ENCODE data around the gene UBD. TPM values are rescaled to one million over a fixed set of nuclear protein-coding genes. Genes with fewer than 3 reads are reported as not detected.

The UBD gene
- total RNA-seq, 2 donors from 2014 or later: not detected

GRCh38 chr6:29527564-29527963, 32.0 kb downstream of the UBD start:
- no peak overlapping the region for H3K4me3 ChIP-seq
- H3K9me3 ChIP-seq: no peaks in the 10 kb centered on the region
- no peaks in the 10 kb centered on the region for H3K27me3 ChIP-seq (replicated peaks; ENCODE audit: insufficient read depth)
- no peaks in the 10 kb centered on the region for H3K4me1 ChIP-seq (ENCODE audit: control insufficient read depth in 1 of 2, low read depth in 2 of 2)
- ATAC-seq (ENCODE audit: insufficient number of reproducible peaks, low FRiP score, low read depth): no peak
- no peak for TF ChIP-seq CTCF (IDR thresholded peaks at IDR 0.05)
- DNase-seq (ENCODE audit: low spot score): no peak
- H3K27ac ChIP-seq: no peak overlapping the region
- no peaks in the 10 kb centered on the region for H3K36me3 ChIP-seq

- no peak for DNase-seq (ENCODE audit: low spot score)
- Histone ChIP-seq H3K36me3 (no peaks in the 10 kb centered on the region), H3K4me1 (ENCODE audit: control insufficient read depth in 1 of 2, low read depth in 2 of 2) (no peaks in the 10 kb centered on the region), H3K9me3 (no peaks in the 10 kb centered on the region), H3K27ac (no peak overlapping the region), H3K27me3 (replicated peaks; ENCODE audit: insufficient read depth) (no peaks in the 10 kb centered on the region), H3K4me3 (no peak overlapping the region)
- no peak for ATAC-seq (ENCODE audit: insufficient number of reproducible peaks, low FRiP score, low read depth)
- no peak for TF ChIP-seq CTCF (IDR thresholded peaks at IDR 0.05)
Observed at GRCh38 chr6:29527126-29527525, 32.4 kb downstream of the UBD start.

GRCh38 chr6:29525311-29525639, 34.3 kb downstream of the UBD start:
- no peaks in the 10 kb centered on the region for H3K4me1 ChIP-seq (ENCODE audit: control insufficient read depth in 1 of 2, low read depth in 2 of 2)
- no peak overlapping the region for H3K27ac ChIP-seq
- DNase-seq (ENCODE audit: low spot score): no peak
- H3K4me3 ChIP-seq: no peak overlapping the region
- H3K9me3 ChIP-seq: no peaks in the 10 kb centered on the region
- no peaks in the 10 kb centered on the region for H3K27me3 ChIP-seq (replicated peaks; ENCODE audit: insufficient read depth)
- no peak for TF ChIP-seq CTCF (IDR thresholded peaks at IDR 0.05)
- ATAC-seq (ENCODE audit: insufficient number of reproducible peaks, low FRiP score, low read depth): no peak
- H3K36me3 ChIP-seq: no peaks in the 10 kb centered on the region

- no peaks in the 10 kb centered on the region for H3K27me3 ChIP-seq (replicated peaks; ENCODE audit: insufficient read depth)
- no peaks in the 10 kb centered on the region for H3K9me3 ChIP-seq
- no peak overlapping the region for H3K4me3 ChIP-seq
- H3K36me3 ChIP-seq: no peaks in the 10 kb centered on the region
- DNase-seq (ENCODE audit: low spot score): no peak
- ATAC-seq (ENCODE audit: insufficient number of reproducible peaks, low FRiP score, low read depth): no peak
- H3K27ac ChIP-seq: no peak overlapping the region
- TF ChIP-seq CTCF (IDR thresholded peaks at IDR 0.05): no peak
- no peaks in the 10 kb centered on the region for H3K4me1 ChIP-seq (ENCODE audit: control insufficient read depth in 1 of 2, low read depth in 2 of 2)
Observed at GRCh38 chr6:29524444-29525310, 34.9 kb downstream of the UBD start.

- Histone ChIP-seq H3K4me1 (ENCODE audit: control insufficient read depth in 1 of 2, low read depth in 2 of 2) (no peaks in the 10 kb centered on the region), H3K9me3 (no peaks in the 10 kb centered on the region), H3K27me3 (replicated peaks; ENCODE audit: insufficient read depth) (no peaks in the 10 kb centered on the region), H3K27ac (no peak overlapping the region), H3K4me3 (no peak overlapping the region), H3K36me3 (no peaks in the 10 kb centered on the region)
- TF ChIP-seq CTCF (IDR thresholded peaks at IDR 0.05): no peak
- no peak for ATAC-seq (ENCODE audit: insufficient number of reproducible peaks, low FRiP score, low read depth)
- no peak for DNase-seq (ENCODE audit: low spot score)
Observed at GRCh38 chr6:29524044-29524443, 35.5 kb downstream of the UBD start.
